Spinal cord (tissue), 10 donors: Measurements from ENCODE around the gene CAV3. TPM values are rescaled to one million over a fixed set of nuclear protein-coding genes. Genes with fewer than 3 reads are reported as not detected.
A peak's percentile ranks its signal among the peaks of the same experiment; 100 is the strongest.
"Not testable (repeated sequence)": the region's sequence is repeated elsewhere in the genome, so short reads cannot be mapped to it uniquely, and the experiment has no call there.

Source experiments
- DNase-seq, 6 donors: peaks; one replicate each; pipeline versions ENCODE4 v3.0.0 to v3.0.0-alpha.2; 2013 to 2015; ENCODE audit warnings: low spot score in 6 of 6, low read depth in 4 of 6
- H3K27ac ChIP-seq: one replicate; pipeline ENCODE4 v1.5.1; 2013; ENCODE audit warnings: low read depth, low read length, control low read depth
- H3K27me3 ChIP-seq: one replicate; pipeline ENCODE4 v1.6.1; 2013; ENCODE audit warnings: low read length; ENCODE audit not compliant: control insufficient read depth, insufficient read depth
- H3K36me3 ChIP-seq: one replicate; pipeline ENCODE4 v1.6.1; 2013; ENCODE audit warnings: low read length; ENCODE audit not compliant: control insufficient read depth, insufficient read depth
- H3K4me1 ChIP-seq: one replicate; pipeline ENCODE4 v1.6.1; 2013; ENCODE audit warnings: low read length; ENCODE audit not compliant: control insufficient read depth, insufficient read depth
- H3K4me3 ChIP-seq: one replicate; pipeline ENCODE4 v1.5.1; 2013; ENCODE audit warnings: low read depth, low read length, control low read depth
- H3K9me3 ChIP-seq: one replicate; pipeline ENCODE4 v1.6.1; 2013; ENCODE audit warnings: low read length; ENCODE audit not compliant: control insufficient read depth, insufficient read depth
- WGBS: methylation state at CpG from one replicate; pipeline ENCODE4 v1.1.5; 2013; ENCODE audit warnings: missing lambda C conversion rate; ENCODE audit not compliant: insufficient coverage; 5-methylcytosine and 5-hydroxymethylcytosine counted together
- long read RNA-seq, 4 donors: transcript quantifications; one replicate each; lab custom pipeline, GENCODE V29; 2026
- polyA plus RNA-seq, 2 donors: library from polyadenylated mRNA; unstranded; fragments of 120-200 nt; gene quantifications; one replicate each; pipeline ENCODE4 v1.2.1, GENCODE V29; 2013; ENCODE audit not compliant: insufficient read length in 2 of 2
- total RNA-seq, 2 donors: library from RNA; depleted of rRNA in 1 of 2; stranded (reverse); fragments of 120-200 nt in 1 of 2; fragments of >200 nt in 1 of 2; gene quantifications; one replicate each; pipeline versions ENCODE4 v1.2.3 to v1.2.4, GENCODE V29; 2013 to 2014
- donor health status: healthy.

The CAV3 gene
- total RNA-seq (under 1 TPM; 0.11 to 0.30 TPM), polyA plus RNA-seq (under 1 TPM in 1 of 2 donors, not detected in 1; 0.59 TPM)
- long read RNA-seq, donor 1, result 0 reads
- long read RNA-seq, donor 2, result 0 reads
- long read RNA-seq, donor 3, result 0 reads
- long read RNA-seq, donor 4, result 0 reads

- Histone ChIP-seq H3K9me3 (no peaks in the 10 kb centered on the region), H3K27ac (no peak within 1 kb of the TSS), H3K27me3 (peaks cover 2% of the 10 kb centered on the region), H3K4me3 (no peak within 1 kb of the TSS), H3K36me3 (no peaks in the 10 kb centered on the region), H3K4me1 (no peaks in the 10 kb centered on the region)
- WGBS, result 73% methylated on average over 19 of the region's 23 CpGs
- DNase-seq, result peak in 1 of 6 donors; percentile 17
Measured at GRCh38 chr3:8733332-8734094, at the start of gene CAV3. Gene CAV3 (plus strand): TSS chr3:8733802. CDS start chr3:8733877, 75 bp downstream.

- H3K27me3 ChIP-seq, result not testable (repeated sequence)
Measured at GRCh38 chr3:8684992-8685391, 48.6 kb upstream of the CAV3 start.

GRCh38 chr3:8691295-8691694, 42.3 kb upstream of the CAV3 start:
- H3K27me3 ChIP-seq, H3K27ac ChIP-seq: not testable (repeated sequence)
- WGBS, result 95% methylated on average over 3 of the region's 9 CpGs

More at GRCh38 chr3:8684992-8685391, 48.6 kb upstream of the CAV3 start:
- not testable (repeated sequence) for DNase-seq, H3K27ac ChIP-seq, H3K4me3 ChIP-seq, H3K36me3 ChIP-seq, H3K9me3 ChIP-seq
- peaks cover 11% of the 10 kb centered on the region for H3K4me1 ChIP-seq
- no CpG with 5 or more reads among the region's 6 CpGs for WGBS

GRCh38 chr3:8702560-8702959, 31.0 kb upstream of the CAV3 start:
- H3K27ac ChIP-seq, result no peak overlapping the region
- H3K4me1 ChIP-seq, result no peaks in the 10 kb centered on the region
- H3K36me3 ChIP-seq, result no peaks in the 10 kb centered on the region
- H3K9me3 ChIP-seq, result peaks cover 5% of the 10 kb centered on the region
- no peak for DNase-seq
- WGBS, result no CpG with 5 or more reads among the region's 3 CpGs
- H3K27me3 ChIP-seq, result no peaks in the 10 kb centered on the region
- no peak overlapping the region for H3K4me3 ChIP-seq

More at GRCh38 chr3:8691295-8691694, 42.3 kb upstream of the CAV3 start:
- not testable (repeated sequence) for H3K9me3 ChIP-seq, H3K36me3 ChIP-seq, H3K4me3 ChIP-seq, H3K4me1 ChIP-seq, DNase-seq

GRCh38 chr3:8705575-8705974, 28.0 kb upstream of the CAV3 start:
- DNase-seq, result no peak
- H3K4me1 ChIP-seq, result peaks cover 3% of the 10 kb centered on the region
- H3K36me3 ChIP-seq, result no peaks in the 10 kb centered on the region
- H3K9me3 ChIP-seq, result no peaks in the 10 kb centered on the region
- no peak overlapping the region for H3K4me3 ChIP-seq
- H3K27me3 ChIP-seq, result no peaks in the 10 kb centered on the region
- 50% methylated on average over 1 of the region's 3 CpGs for WGBS
- no peak overlapping the region for H3K27ac ChIP-seq

- Histone ChIP-seq H3K36me3 (no peaks in the 10 kb centered on the region), H3K9me3 (no peaks in the 10 kb centered on the region), H3K27me3 (no peaks in the 10 kb centered on the region), H3K27ac (no peak overlapping the region), H3K4me3 (no peak overlapping the region), H3K4me1 (peaks cover 21% of the 10 kb centered on the region)
- no peak for DNase-seq
- 90% methylated on average over 5 of the region's 5 CpGs for WGBS
Measured at GRCh38 chr3:8709287-8709686, 24.3 kb upstream of the CAV3 start.

- H3K4me1 ChIP-seq, result peaks cover 21% of the 10 kb centered on the region
- H3K9me3 ChIP-seq, result no peaks in the 10 kb centered on the region
- 77% methylated on average over 3 of the region's 8 CpGs for WGBS
- no peak overlapping the region for H3K27ac ChIP-seq
- DNase-seq, result peak in 1 of 6 donors; percentile 71
- no peaks in the 10 kb centered on the region for H3K36me3 ChIP-seq
- H3K27me3 ChIP-seq, result no peaks in the 10 kb centered on the region
- no peak overlapping the region for H3K4me3 ChIP-seq
Measured at GRCh38 chr3:8709801-8710507, 23.6 kb upstream of the CAV3 start.

GRCh38 chr3:8712045-8712907, 21.3 kb upstream of the CAV3 start:
- WGBS, result 45% methylated on average over 3 of the region's 9 CpGs
- Histone ChIP-seq H3K27me3 (no peaks in the 10 kb centered on the region), H3K9me3 (no peaks in the 10 kb centered on the region), H3K4me3 (no peak overlapping the region), H3K27ac (no peak overlapping the region), H3K36me3 (no peaks in the 10 kb centered on the region), H3K4me1 (peaks cover 21% of the 10 kb centered on the region)
- DNase-seq, result peak in 2 of 6 donors; percentile 14 to 50

GRCh38 chr3:8712908-8713255, 20.7 kb upstream of the CAV3 start:
- no peak overlapping the region for H3K4me3 ChIP-seq
- 85% methylated on average over 2 of the region's 2 CpGs for WGBS
- no peak overlapping the region for H3K27ac ChIP-seq
- H3K9me3 ChIP-seq, result no peaks in the 10 kb centered on the region
- H3K27me3 ChIP-seq, result no peaks in the 10 kb centered on the region
- H3K4me1 ChIP-seq, result peaks cover 21% of the 10 kb centered on the region
- peak in 2 of 6 donors; percentile 23 to 32 for DNase-seq
- no peaks in the 10 kb centered on the region for H3K36me3 ChIP-seq
